ENCODE data around the gene WNK2.

The WNK2 gene

GRCh38 chr9:93268551-93269314 lies 84.8 kb downstream of the WNK2 start:
- peak; percentile 89 for DNase-seq

GRCh38 chr9:93270976-93271375 lies 87.0 kb downstream of the WNK2 start:
- peak; percentile 21 for DNase-seq

GRCh38 chr9:93276973-93277372 lies 93.0 kb downstream of the WNK2 start:
- no peak for DNase-seq

GRCh38 chr9:93278144-93278543 lies 94.2 kb downstream of the WNK2 start:
- DNase-seq = no peak

- DNase-seq = no peak
These were observed 96.8 kb downstream of the WNK2 start for GRCh38 chr9:93280661-93281259.

- DNase-seq = peak; percentile 57
These were observed 102.6 kb downstream of the WNK2 start for GRCh38 chr9:93286252-93287188.

GRCh38 chr9:93287189-93287552 lies 103.2 kb downstream of the WNK2 start:
- no peak for DNase-seq

GRCh38 chr9:93287593-93287992 lies 103.7 kb downstream of the WNK2 start:
- DNase-seq = no peak

GRCh38 chr9:93288341-93288740 lies 104.4 kb downstream of the WNK2 start:
- DNase-seq = no peak

- DNase-seq = no peak
These were observed 105.2 kb downstream of the WNK2 start for GRCh38 chr9:93288891-93289883.

GRCh38 chr9:93290495-93291434 lies 106.8 kb downstream of the WNK2 start:
- DNase-seq = no peak

GRCh38 chr9:93291536-93292287 lies 107.8 kb downstream of the WNK2 start:
- no peak for DNase-seq

GRCh38 chr9:93292288-93292615 lies 108.3 kb downstream of the WNK2 start:
- no peak for DNase-seq

- no peak for DNase-seq
These were observed 108.9 kb downstream of the WNK2 start for GRCh38 chr9:93292664-93293328.

- no peak for DNase-seq
These were observed 110.1 kb downstream of the WNK2 start for GRCh38 chr9:93294011-93294410.

GRCh38 chr9:93295031-93295430 lies 111.1 kb downstream of the WNK2 start:
- DNase-seq = no peak

- no peak for DNase-seq
These were observed 111.6 kb downstream of the WNK2 start for GRCh38 chr9:93295456-93296076.

- DNase-seq = no peak
These were observed 113.0 kb downstream of the WNK2 start for GRCh38 chr9:93296889-93297480.

Data from NCI-H2171 treated with DMSO at 0.1 percent for 48 hours (cell line).